Ovary (tissue), 9 donors: Measurements from ENCODE around the gene FARS2. TPM values are rescaled to one million over a fixed set of nuclear protein-coding genes. Genes with fewer than 3 reads are reported as not detected.

Experiments used
- DNase-seq, 5 donors: peaks; one replicate each; pipeline ENCODE4 v3.0.0-alpha.2; 2019 to 2020
- H3K27ac ChIP-seq, 2 donors: fragments of 200-600 bp; one replicate each; pipeline versions ENCODE4 v1.5.1 to v1.8.0; 2019 to 2022
- H3K27me3 ChIP-seq: fragments of 200-600 bp; one replicate; pipeline ENCODE4 v1.8.0; 2022
- H3K36me3 ChIP-seq: fragments of 200-600 bp; sonication (generic); one replicate; pipeline ENCODE4 v1.5.1; 2019
- H3K4me1 ChIP-seq: one replicate; pipeline ENCODE4 v1.8.1; 2013; ENCODE audit warnings: mild to moderate bottlenecking, moderate library complexity; ENCODE audit not compliant: insufficient read depth
- H3K4me3 ChIP-seq: fragments of 200-600 bp; sonication (generic); one replicate; pipeline ENCODE4 v1.5.1; 2017
- H3K9me3 ChIP-seq, 2 donors: fragments of 200-600 bp in 1 of 2; sonication (generic) in 1 of 2; one replicate each; pipeline versions ENCODE4 v1.5.1 to v1.8.1; 2013 to 2019; ENCODE audit warnings: mild to moderate bottlenecking in 1 of 2, moderate library complexity in 1 of 2
- EP300 ChIP-seq: sonication (generic); formaldehyde crosslinking; IDR thresholded peaks from one replicate; pipeline ENCODE4 v1.6.1; 2017; ENCODE audit warnings: antibody characterized with exemption
- POLR2A ChIP-seq: fragments of 450-650 bp; IDR thresholded peaks from one replicate; pipeline ENCODE4 v1.6.1; 2017; ENCODE audit warnings: antibody characterized with exemption, mild to moderate bottlenecking, moderate library complexity
- WGBS, 3 donors: extraction: QIAGEN DNeasy Blood & Tissue Kit in 1 of 3; methylation state at CpG; one replicate each; pipeline versions ENCODE4 v1.1.5 to v1.1.7; 2013 to 2017; 5-methylcytosine and 5-hydroxymethylcytosine counted together
- intact Hi-C, 4 donors: fragments of 100-400 bp; cut with DNase I; formaldehyde crosslinking; loops; one replicate each; pipeline versions ENCODE4 v1.11.0 to v1.15.1; 2022 to 2023
- polyA plus RNA-seq, 2 donors: library from polyadenylated mRNA; stranded (reverse); fragments of 200-250 nt in 1 of 2; fragments of 350-450 nt in 1 of 2; fragmentation: Illumina TruSeq in 1 of 2; extraction: RNeasy Lipid Tissue Mini Kit (QIAGEN cat#74804) in 1 of 2; gene quantifications; one replicate each; pipeline ENCODE4 v1.2.3, GENCODE V29; 2013 to 2014
- total RNA-seq, 7 donors: library from RNA; depleted of rRNA in 2 of 7; stranded (reverse); fragments of >200 nt in 2 of 7; fragmentation: NEBNext Ultra II Directional in 3 of 7; extraction: Animal tissue kit (Norgen Biotek cat#: 25700) in 3 of 7; gene quantifications; one replicate each; pipeline versions ENCODE4 v1.1.0 to v1.2.4, GENCODE V29; 2016 to 2023
- TF ChIP-seq, protein P1 (sequence below), 3 donors: fragments of 450-650 bp in 2 of 3; fragments of 200-600 bp in 1 of 3; IDR thresholded peaks; one replicate each; pipeline versions ENCODE4 v1.5.1 to v1.8.0; 2016 to 2022; ENCODE audit warnings: antibody characterized with exemption in 3 of 3, mild to moderate bottlenecking in 1 of 3
- donor health status: DM: no; HTN: no; CAD: no; lungs with moderate emphysema.
- donor health status: DM: no; HTN: no; CAD: no.
- donor health status: Bipolar disorder and iron deficiency.
- donor health status: DM: yes; HTN: yes; CAD: no.
- donor health status: DM: no; HTN: no; CAD: no.
- donor health status: DM: yes; HTN: yes; CAD: no.

FARS2 gene
- total and polyA plus RNA-seq, 9 donors = 9.2 to 17.5 (median 11.0) TPM

DNA sequence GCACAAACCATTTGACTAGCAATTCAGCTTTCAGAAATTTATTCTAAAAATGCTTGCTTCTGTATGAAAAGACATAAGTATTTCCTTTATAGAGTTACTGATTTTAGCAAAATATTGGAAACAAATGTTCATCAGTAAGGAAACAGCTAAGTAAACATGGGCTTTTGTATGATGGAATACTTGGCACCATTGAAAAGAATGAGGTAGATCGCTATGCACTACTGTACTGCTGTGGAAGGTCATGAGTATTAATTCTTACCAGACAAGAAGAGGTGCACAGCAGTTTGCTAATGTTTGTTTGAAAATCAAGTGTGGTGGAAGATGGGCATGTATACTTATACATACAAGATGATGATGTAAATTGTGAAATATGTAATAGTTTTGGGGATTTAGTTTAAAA is 73.0 kb downstream of the FARS2 start:
- no peak for DNase-seq
- intact Hi-C loops = no loop called here
- Histone ChIP-seq H3K9me3 (no peaks in the 10 kb centered on the region), H3K27me3 (no peaks in the 10 kb centered on the region), H3K27ac (no peak overlapping the region), H3K36me3 (no peaks in the 10 kb centered on the region), H3K4me1 (peaks cover 1% of the 10 kb centered on the region), H3K4me3 (no peak overlapping the region)
- TF ChIP-seq, protein P1, sequence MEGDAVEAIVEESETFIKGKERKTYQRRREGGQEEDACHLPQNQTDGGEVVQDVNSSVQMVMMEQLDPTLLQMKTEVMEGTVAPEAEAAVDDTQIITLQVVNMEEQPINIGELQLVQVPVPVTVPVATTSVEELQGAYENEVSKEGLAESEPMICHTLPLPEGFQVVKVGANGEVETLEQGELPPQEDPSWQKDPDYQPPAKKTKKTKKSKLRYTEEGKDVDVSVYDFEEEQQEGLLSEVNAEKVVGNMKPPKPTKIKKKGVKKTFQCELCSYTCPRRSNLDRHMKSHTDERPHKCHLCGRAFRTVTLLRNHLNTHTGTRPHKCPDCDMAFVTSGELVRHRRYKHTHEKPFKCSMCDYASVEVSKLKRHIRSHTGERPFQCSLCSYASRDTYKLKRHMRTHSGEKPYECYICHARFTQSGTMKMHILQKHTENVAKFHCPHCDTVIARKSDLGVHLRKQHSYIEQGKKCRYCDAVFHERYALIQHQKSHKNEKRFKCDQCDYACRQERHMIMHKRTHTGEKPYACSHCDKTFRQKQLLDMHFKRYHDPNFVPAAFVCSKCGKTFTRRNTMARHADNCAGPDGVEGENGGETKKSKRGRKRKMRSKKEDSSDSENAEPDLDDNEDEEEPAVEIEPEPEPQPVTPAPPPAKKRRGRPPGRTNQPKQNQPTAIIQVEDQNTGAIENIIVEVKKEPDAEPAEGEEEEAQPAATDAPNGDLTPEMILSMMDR (IDR thresholded peaks at IDR 0.05) = no peak
- TF ChIP-seq EP300 (no peak), POLR2A (no peak)
- WGBS, 3 donors = 81 to 87% (median 86%) methylated on average over 1 of the region's 1 CpG

DNA sequence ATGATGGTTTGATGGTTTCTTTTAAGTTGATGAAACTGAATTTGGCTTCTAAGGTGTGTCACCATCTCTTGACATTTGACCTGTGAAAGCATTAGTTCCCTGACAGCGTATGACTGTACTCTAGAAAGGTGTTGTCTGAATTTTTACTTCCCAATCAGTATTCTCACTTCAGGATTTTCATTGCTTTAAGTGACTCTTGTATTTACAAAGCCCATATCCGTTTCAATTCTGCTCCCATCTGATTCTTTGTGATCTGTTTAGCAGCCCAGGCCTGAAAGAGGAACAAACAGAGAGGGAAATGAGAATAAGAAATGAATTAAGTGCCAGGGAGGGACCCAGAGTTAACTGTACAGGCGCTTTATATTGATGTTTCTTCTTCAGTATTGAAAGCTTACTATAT is 73.7 kb downstream of the FARS2 start:
- Histone ChIP-seq H3K4me3 (no peak overlapping the region), H3K9me3 (no peaks in the 10 kb centered on the region), H3K36me3 (no peaks in the 10 kb centered on the region), H3K27me3 (no peaks in the 10 kb centered on the region), H3K4me1 (peaks cover 2% of the 10 kb centered on the region), H3K27ac (no peak overlapping the region)
- WGBS, 3 donors = 64 to 70% (median 64%) methylated on average over 3 of the region's 3 CpGs
- intact Hi-C loops = no loop called here
- no peak for DNase-seq
- no peak for TF ChIP-seq POLR2A
- TF ChIP-seq EP300 = no peak
- TF ChIP-seq, protein P1 (IDR thresholded peaks at IDR 0.05) = no peak

DNA sequence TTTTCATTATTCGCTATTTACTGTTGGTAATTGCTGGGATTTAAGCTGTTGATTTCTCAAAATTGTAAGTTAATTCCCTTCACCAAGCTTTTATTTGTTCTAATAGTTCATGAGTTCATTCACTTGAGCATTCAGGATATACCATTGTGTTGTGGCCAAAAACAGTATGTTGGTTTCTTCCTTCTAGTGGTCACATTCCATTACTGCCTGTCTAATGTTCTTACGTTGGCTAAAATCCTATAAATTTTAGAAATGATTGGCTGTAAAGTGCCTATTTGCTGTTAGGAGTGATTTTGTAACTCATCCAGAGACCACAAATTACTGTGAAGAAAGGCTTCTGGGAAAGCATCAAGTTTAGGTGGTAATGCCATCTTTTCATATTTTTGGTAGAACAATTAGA is 76.3 kb downstream of the FARS2 start:
- intact Hi-C loops = no loop called here
- no peak for TF ChIP-seq EP300
- TF ChIP-seq, protein P1 (IDR thresholded peaks at IDR 0.05) = no peak
- TF ChIP-seq POLR2A = no peak
- Histone ChIP-seq H3K4me1 (peaks cover 3% of the 10 kb centered on the region), H3K27ac (no peak overlapping the region), H3K27me3 (no peaks in the 10 kb centered on the region), H3K36me3 (no peaks in the 10 kb centered on the region), H3K4me3 (no peak overlapping the region), H3K9me3 (no peaks in the 10 kb centered on the region)
- DNase-seq = no peak
- 72 to 84% (median 74%) methylated on average over 2 of the region's 2 CpGs for WGBS, 3 donors

DNA sequence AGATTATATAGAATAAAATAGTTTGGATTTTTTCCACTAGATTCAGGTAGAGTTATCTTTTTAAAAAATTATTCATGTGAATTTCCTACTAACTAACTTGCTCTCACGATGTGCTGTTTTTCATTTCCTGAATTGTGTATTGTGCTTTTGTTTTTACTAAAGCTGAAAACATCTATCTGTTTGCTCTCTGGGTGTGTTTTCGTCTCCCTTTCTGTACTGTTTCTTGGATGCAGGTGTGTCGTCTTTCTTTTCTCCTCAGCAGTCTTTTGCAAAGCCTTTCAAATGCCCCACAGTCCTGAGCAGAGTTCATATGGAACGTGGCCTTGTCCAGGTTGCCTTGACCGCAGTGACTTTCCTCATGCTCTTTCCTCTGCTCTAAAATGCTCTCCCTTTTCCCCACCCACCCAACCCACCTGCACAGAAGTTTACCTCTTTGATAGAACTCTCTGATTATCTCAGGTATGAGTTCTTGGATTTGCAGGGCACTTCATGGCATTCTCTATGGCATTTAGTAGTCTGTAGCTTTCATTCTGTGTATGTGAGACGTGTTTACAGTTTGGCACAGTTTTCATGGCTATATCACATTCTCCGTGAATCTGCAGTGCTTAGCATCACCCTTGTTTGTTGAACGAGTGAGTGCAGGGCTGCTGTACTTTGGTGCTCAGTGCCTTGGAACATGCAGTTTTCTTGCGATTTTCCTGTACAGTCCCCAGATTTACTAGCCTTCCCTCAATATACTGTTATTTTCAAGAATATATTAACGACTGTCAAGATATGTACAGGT is 77.1 kb downstream of the FARS2 start:
- DNase-seq = no peak
- intact Hi-C loops = no loop called here
- 50 to 59% (median 59%) methylated on average over 10 of the region's 10 CpGs for WGBS, 3 donors

More for the DNA sequence above, 77.1 kb downstream of the FARS2 start:
- Histone ChIP-seq H3K4me1 (peaks cover 3% of the 10 kb centered on the region), H3K4me3 (no peak overlapping the region), H3K36me3 (no peaks in the 10 kb centered on the region), H3K27me3 (no peaks in the 10 kb centered on the region), H3K27ac (no peak overlapping the region), H3K9me3 (no peaks in the 10 kb centered on the region)
- no peak for TF ChIP-seq EP300
- no peak for TF ChIP-seq POLR2A
- TF ChIP-seq, protein P1 (IDR thresholded peaks at IDR 0.05) = no peak
